Subcutaneous adipose tissue (tissue), 4 donors: ENCODE data around the gene ESAM. TPM values are rescaled to one million over a fixed set of nuclear protein-coding genes. Genes with fewer than 3 reads are reported as not detected.

Experiments used
- CTCF ChIP-seq: fragments of 450-650 bp; IDR thresholded peaks from one replicate; pipeline ENCODE4 v1.5.1; 2016; ENCODE audit warnings: low read depth, mild to moderate bottlenecking, control low read depth, antibody characterized with exemption, moderate library complexity
- total RNA-seq, 4 donors: library from RNA; depleted of rRNA; stranded (reverse); fragments of >200 nt; gene quantifications; one replicate each; pipeline ENCODE4 v1.1.0, GENCODE V29; 2016

ESAM gene
- total RNA-seq, 4 donors from 2014 or later: 15.0 to 82.7 (median 38.6) TPM

DNA sequence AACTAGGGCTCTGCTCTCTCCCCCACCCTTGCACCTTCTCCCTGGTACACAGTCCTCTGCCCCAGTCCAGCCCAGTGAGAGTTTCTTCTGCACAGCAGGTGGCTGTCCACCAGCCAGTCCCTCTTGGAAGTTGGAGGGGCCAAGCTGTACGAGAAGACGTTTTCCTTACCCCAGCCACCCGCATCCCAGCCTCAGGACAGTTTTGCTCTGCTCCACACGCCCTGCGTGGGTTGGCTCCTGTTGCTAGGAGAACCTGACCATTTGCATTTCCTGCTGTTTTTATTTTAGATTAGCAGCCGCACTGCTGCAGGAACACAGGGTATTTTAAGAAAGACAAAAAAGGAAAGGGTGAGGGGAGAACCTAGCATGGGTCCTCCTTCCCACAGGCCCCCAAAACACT is 39.9 kb downstream of the ESAM start:
- TF ChIP-seq CTCF: no peak

DNA sequence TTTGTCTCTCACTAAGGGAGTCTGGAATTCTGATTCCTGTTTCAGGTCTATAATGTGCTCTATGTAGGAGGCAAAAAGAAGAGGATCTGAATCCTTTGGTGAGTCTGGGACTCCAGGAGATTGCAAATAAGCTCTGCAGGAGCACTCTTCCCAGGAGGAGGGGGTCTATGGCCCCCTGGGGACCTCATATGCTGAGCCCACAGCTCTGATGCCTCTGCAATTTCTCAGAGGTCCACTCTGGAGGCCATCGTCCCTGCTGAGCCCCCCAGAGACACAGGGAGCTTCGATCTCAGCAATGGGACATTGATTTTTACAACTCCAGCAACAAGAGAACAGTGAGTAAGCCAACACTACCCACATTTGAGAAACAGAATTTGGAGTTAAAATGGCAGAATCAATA is 42.6 kb downstream of the ESAM start:
- TF ChIP-seq CTCF: no peak

DNA sequence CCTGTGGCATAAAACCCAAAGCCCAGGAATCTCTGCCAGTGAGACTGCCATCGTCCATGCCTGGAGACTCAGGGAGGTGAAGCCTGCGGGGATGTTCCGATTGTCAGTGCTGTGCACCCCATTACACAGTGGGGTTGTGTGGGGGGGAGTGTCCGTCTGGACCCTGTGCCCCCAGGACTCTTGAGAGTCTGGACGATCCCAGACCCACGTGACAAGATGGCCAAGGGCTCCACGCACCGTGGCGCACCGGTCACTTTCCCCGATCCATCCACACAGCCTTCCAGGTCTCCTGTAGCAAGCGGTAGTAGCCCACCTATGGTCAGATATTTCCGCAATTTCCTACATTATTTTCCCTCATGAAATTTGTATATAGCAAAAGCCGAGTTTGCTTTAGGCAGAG is 43.3 kb downstream of the ESAM start:
- no peak for TF ChIP-seq CTCF

DNA sequence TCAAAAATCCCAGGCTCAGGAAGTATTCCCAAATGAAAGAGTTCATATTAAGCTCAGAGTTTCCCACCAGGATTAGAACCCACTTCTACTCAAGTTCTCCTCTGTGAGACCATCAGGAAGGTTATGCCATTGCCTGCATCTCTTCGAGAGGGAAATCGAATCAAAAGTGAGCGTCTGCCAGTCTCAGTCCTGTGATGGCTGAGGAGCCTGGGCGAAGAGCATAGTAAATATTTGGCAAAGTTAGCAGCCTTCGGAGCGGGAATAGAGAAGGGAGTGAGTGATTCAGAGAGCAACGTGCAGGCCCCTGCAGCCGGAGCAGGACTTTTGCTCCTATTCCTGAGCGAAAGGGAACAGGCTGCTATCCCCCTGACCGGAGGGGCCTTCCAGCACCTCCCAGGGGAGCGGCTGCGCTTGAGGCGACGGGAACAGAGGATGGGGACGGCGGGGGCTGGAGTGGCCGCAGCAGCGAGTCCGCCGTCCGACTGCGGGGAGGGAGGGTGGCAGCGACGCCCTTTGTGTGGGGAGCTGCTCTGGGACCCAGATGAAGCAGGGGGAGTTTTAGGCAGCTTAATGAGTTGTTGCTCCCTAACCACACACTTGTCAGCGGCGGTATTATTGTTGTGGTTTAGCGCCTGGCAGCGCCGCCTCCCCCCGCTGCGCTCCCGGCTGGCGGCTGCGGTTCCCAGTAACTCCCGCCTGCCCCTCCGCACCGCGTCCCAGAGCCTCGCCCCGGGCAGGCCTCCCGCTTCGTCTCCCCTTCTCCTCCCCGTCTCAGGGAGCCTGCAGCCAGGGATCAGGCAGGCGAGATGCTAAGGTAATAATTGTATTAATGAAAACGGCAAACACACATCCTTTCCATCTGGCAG is 44.1 kb downstream of the ESAM start:
- no peak for TF ChIP-seq CTCF

- TF ChIP-seq CTCF: no peak
These were observed 44.7 kb downstream of the ESAM start for GRCh38 chr11:124717421-124717785.

- no peak for TF ChIP-seq CTCF
These were observed 45.5 kb downstream of the ESAM start for GRCh38 chr11:124716591-124716990.

DNA sequence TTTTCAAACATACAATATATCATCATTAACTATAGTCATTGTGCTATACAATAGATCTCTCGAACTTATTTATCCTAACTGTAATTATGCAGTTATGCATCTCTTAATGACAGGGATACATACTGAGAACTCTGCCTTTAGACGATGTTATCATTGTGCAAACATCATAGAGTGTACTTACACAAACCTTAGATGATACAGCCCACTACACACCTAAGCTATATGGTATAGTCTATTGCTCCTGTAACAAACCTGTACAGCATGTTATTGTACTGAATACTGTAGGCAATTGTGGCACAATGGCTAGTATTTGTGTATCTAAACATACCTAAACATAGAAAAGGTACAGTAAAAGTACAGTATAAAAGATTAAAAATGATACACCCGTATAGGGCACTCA is 49.7 kb downstream of the ESAM start:
- no peak for TF ChIP-seq CTCF
